GM06990 (cell line): ENCODE data around the gene EP400.

ENCODE experiments used
- DNase-seq: peaks from one replicate; pipeline ENCODE4 v3.0.0-alpha.2; 2011; ENCODE audit not compliant: insufficient read length; ENCODE audit errors: extremely low read depth
- H3K27me3 ChIP-seq: replicated peaks from 2 replicates; pipeline ENCODE4 v1.6.0; 2011; ENCODE audit warnings: low read length; ENCODE audit not compliant: control insufficient read depth, insufficient read depth
- H3K36me3 ChIP-seq: 2 replicates; pipeline ENCODE4 v1.5.1; 2011; ENCODE audit warnings: low read length; ENCODE audit not compliant: control insufficient read depth, insufficient read depth
- H3K4me3 ChIP-seq: replicated peaks from 2 replicates; pipeline ENCODE4 v1.5.1; 2011; ENCODE audit warnings: low read depth, mild to moderate bottlenecking, control low read depth, low read length
- CTCF ChIP-seq: IDR thresholded peaks from 2 replicates; pipeline ENCODE4 v1.5.1; 2011; ENCODE audit warnings: low read length, control low read depth, mild to moderate bottlenecking, inconsistent platforms; ENCODE audit not compliant: insufficient read depth, poor library complexity, severe bottlenecking

EP400 gene

DNA sequence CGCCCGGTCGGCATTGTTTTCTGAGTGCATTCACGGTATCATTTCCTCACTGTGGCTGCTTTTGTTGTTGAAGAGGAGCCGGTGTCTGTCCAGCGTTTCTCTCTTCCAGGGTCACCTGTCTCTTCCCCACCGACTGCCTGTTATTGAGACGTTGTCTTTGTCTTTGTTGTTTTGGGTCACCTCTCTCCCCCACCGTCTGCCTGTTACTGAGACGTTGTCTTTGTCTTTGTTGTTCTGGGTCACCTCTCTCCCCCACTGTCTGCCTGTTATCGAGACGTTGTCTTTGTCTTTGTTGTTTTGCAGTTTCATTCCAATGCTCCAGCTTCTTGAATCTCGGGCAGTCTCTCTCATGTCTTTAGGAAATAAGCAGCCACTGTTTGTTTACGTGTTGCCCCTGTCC lies 124.5 kb downstream of the EP400 start:
- H3K27me3 ChIP-seq: no peaks in the 10 kb centered on the region
- TF ChIP-seq CTCF: no peak

DNA sequence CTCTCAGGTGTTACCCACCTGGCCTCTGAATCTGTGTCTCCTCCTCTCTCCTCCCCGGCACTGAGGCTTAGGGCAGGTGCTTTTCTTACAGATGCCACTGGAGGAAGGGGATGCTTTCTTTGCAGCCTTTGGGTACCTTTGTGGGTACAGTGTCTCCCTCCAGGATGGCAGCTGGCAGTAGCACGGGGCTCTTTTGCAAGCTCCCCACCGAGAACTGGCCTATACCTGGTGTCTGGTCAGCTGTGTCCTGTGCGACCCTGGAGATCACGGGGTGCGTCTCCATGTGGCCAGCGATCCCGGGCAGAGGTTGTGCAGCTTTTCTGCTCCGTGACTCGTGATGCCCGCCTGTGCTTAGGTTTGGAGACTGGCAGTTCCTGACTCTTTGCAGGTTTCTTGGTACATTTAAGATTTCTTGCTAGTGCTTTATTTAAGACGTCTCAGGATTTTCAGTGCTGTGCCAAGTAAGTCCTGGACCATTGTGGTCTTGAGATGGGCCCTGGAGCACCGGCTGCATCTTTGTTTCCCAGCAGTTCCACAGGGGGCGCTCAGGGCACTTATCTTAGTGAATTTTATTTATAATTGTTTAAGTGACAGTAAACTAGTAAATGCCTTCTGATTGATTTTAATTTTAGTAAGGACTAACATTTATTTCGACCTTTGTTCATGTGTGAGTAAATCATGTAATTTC lies 125.4 kb downstream of the EP400 start:
- no peak overlapping the region for H3K4me3 ChIP-seq
- no peak for TF ChIP-seq CTCF
- no peaks in the 10 kb centered on the region for H3K27me3 ChIP-seq
- no peak for DNase-seq
- H3K36me3 ChIP-seq: peaks cover 18% of the 10 kb centered on the region

More for the DNA sequence above, 124.5 kb downstream of the EP400 start:
- Histone ChIP-seq H3K36me3 (peaks cover 18% of the 10 kb centered on the region), H3K4me3 (no peak overlapping the region)
- DNase-seq: no peak

- no peak overlapping the region for H3K4me3 ChIP-seq
- no peaks in the 10 kb centered on the region for H3K27me3 ChIP-seq
- DNase-seq: no peak
- no peak for TF ChIP-seq CTCF
- H3K36me3 ChIP-seq: peaks cover 18% of the 10 kb centered on the region
These were observed 126.2 kb downstream of the EP400 start for GRCh38 chr12:132075714-132076553.

- no peak for TF ChIP-seq CTCF
- H3K36me3 ChIP-seq: peaks cover 18% of the 10 kb centered on the region
- no peaks in the 10 kb centered on the region for H3K27me3 ChIP-seq
- no peak for DNase-seq
- H3K4me3 ChIP-seq: no peak overlapping the region
These were observed 127.0 kb downstream of the EP400 start for GRCh38 chr12:132076711-132077110.

- DNase-seq: no peak
- Histone ChIP-seq H3K4me3 (no peak overlapping the region), H3K36me3 (peaks cover 18% of the 10 kb centered on the region), H3K27me3 (no peaks in the 10 kb centered on the region)
- TF ChIP-seq CTCF: no peak
These were observed 127.8 kb downstream of the EP400 start for GRCh38 chr12:132077322-132078100.
